ENCODE results near the gene FBXW8. TPM values are rescaled to one million over a fixed set of nuclear protein-coding genes. Genes with fewer than 3 reads are reported as not detected.

Gene FBXW8
- total RNA-seq, 2 donors from 2014 or later: 12.6 to 25.0 TPM

GRCh38 chr12:117058442-117059072, 147.8 kb downstream of the FBXW8 start:
- TF ChIP-seq CTCF (IDR thresholded peaks at IDR 0.05): no peak
- no peaks in the 10 kb centered on the region for H3K27me3 ChIP-seq (replicated peaks; ENCODE audit: insufficient read depth)
- no peak for ATAC-seq (ENCODE audit: insufficient number of reproducible peaks, low FRiP score, low read depth)
- no peaks in the 10 kb centered on the region for H3K36me3 ChIP-seq
- DNase-seq (ENCODE audit: low spot score): no peak
- no peak overlapping the region for H3K27ac ChIP-seq
- H3K4me1 ChIP-seq (ENCODE audit: control insufficient read depth in 1 of 2, low read depth in 2 of 2): no peaks in the 10 kb centered on the region
- H3K4me3 ChIP-seq: no peak overlapping the region
- H3K9me3 ChIP-seq: no peaks in the 10 kb centered on the region

- no peak for DNase-seq (ENCODE audit: low spot score)
- Histone ChIP-seq H3K36me3 (no peaks in the 10 kb centered on the region), H3K9me3 (no peaks in the 10 kb centered on the region), H3K4me3 (no peak overlapping the region), H3K27ac (no peak overlapping the region), H3K27me3 (replicated peaks; ENCODE audit: insufficient read depth) (no peaks in the 10 kb centered on the region), H3K4me1 (ENCODE audit: control insufficient read depth in 1 of 2, low read depth in 2 of 2) (no peaks in the 10 kb centered on the region)
- no peak for ATAC-seq (ENCODE audit: insufficient number of reproducible peaks, low FRiP score, low read depth)
- TF ChIP-seq CTCF (IDR thresholded peaks at IDR 0.05): no peak
Measured at GRCh38 chr12:117059156-117059555, 148.4 kb downstream of the FBXW8 start.

- H3K4me1 ChIP-seq (ENCODE audit: control insufficient read depth in 1 of 2, low read depth in 2 of 2): no peaks in the 10 kb centered on the region
- no peak overlapping the region for H3K27ac ChIP-seq
- no peaks in the 10 kb centered on the region for H3K36me3 ChIP-seq
- no peak for ATAC-seq (ENCODE audit: insufficient number of reproducible peaks, low FRiP score, low read depth)
- H3K27me3 ChIP-seq (replicated peaks; ENCODE audit: insufficient read depth): no peaks in the 10 kb centered on the region
- no peaks in the 10 kb centered on the region for H3K9me3 ChIP-seq
- DNase-seq (ENCODE audit: low spot score): no peak
- TF ChIP-seq CTCF (IDR thresholded peaks at IDR 0.05): no peak
- no peak overlapping the region for H3K4me3 ChIP-seq
Measured at GRCh38 chr12:117060246-117060928, 149.6 kb downstream of the FBXW8 start.

GRCh38 chr12:117060929-117061305, 150.2 kb downstream of the FBXW8 start:
- Histone ChIP-seq H3K9me3 (no peaks in the 10 kb centered on the region), H3K36me3 (no peaks in the 10 kb centered on the region), H3K27me3 (replicated peaks; ENCODE audit: insufficient read depth) (no peaks in the 10 kb centered on the region), H3K27ac (no peak overlapping the region), H3K4me1 (ENCODE audit: control insufficient read depth in 1 of 2, low read depth in 2 of 2) (no peaks in the 10 kb centered on the region), H3K4me3 (no peak overlapping the region)
- no peak for TF ChIP-seq CTCF (IDR thresholded peaks at IDR 0.05)
- ATAC-seq (ENCODE audit: insufficient number of reproducible peaks, low FRiP score, low read depth) (no peak), DNase-seq (ENCODE audit: low spot score) (no peak)

- H3K36me3 ChIP-seq: no peaks in the 10 kb centered on the region
- no peak overlapping the region for H3K4me3 ChIP-seq
- ATAC-seq (ENCODE audit: insufficient number of reproducible peaks, low FRiP score, low read depth) (no peak), DNase-seq (ENCODE audit: low spot score) (no peak)
- H3K27me3 ChIP-seq (replicated peaks; ENCODE audit: insufficient read depth): no peaks in the 10 kb centered on the region
- no peaks in the 10 kb centered on the region for H3K4me1 ChIP-seq (ENCODE audit: control insufficient read depth in 1 of 2, low read depth in 2 of 2)
- no peaks in the 10 kb centered on the region for H3K9me3 ChIP-seq
- TF ChIP-seq CTCF (IDR thresholded peaks at IDR 0.05): no peak
- H3K27ac ChIP-seq: no peak overlapping the region
Measured at GRCh38 chr12:117061555-117062079, 150.9 kb downstream of the FBXW8 start.

Data from thoracic aorta (tissue), 2 donors.